Measurements from ENCODE around the gene ZRANB3. TPM values are rescaled to one million over a fixed set of nuclear protein-coding genes. Genes with fewer than 3 reads are reported as not detected.

The ZRANB3 gene
- total RNA-seq, 6 donors from 2014 or later = 1.00 to 4.0 (median 2.0) TPM

GRCh38 chr2:135557530-135557929 is 26.5 kb upstream of the ZRANB3 start:
- 64 to 74% methylated on average over 1 of the region's 1 CpG for WGBS, 2 donors
- TF ChIP-seq POLR2A (IDR thresholded peaks at IDR 0.05) = no peak
- TF ChIP-seq CTCF (IDR thresholded peaks at IDR 0.05) = no peak
- TF ChIP-seq POLR2AphosphoS5 (IDR thresholded peaks at IDR 0.05) = no peak
- TF ChIP-seq EP300 (IDR thresholded peaks at IDR 0.05) = no peak
- Histone ChIP-seq H3K36me3 (peaks cover 0 to 5% (median 0%) of the 10 kb centered on the region in 4 donors), H3K9me3 (no peaks in the 10 kb centered on the region), H3K27me3 (no peaks in the 10 kb centered on the region), H3K4me3 (no peak overlapping the region), H3K4me1 (no peaks in the 10 kb centered on the region), H3K27ac (no peak overlapping the region)
- DNase-seq (no peak), ATAC-seq (ENCODE audit: low FRiP score in 2 of 2) (no peak)

- H3K36me3 ChIP-seq = peaks cover 0 to 2% (median 0%) of the 10 kb centered on the region in 4 donors
- no peak for TF ChIP-seq POLR2A (IDR thresholded peaks at IDR 0.05)
- no peak for TF ChIP-seq EP300 (IDR thresholded peaks at IDR 0.05)
- no peak for TF ChIP-seq CTCF (IDR thresholded peaks at IDR 0.05)
- no peak for TF ChIP-seq POLR2AphosphoS5 (IDR thresholded peaks at IDR 0.05)
- 66 to 76% methylated on average over 4 of the region's 4 CpGs for WGBS, 2 donors
- H3K4me3 ChIP-seq = no peak overlapping the region
- no peak overlapping the region for H3K27ac ChIP-seq
- no peaks in the 10 kb centered on the region for H3K4me1 ChIP-seq
- ATAC-seq (ENCODE audit: low FRiP score in 2 of 2) (no peak), DNase-seq (no peak)
- H3K9me3 ChIP-seq = no peaks in the 10 kb centered on the region
- no peaks in the 10 kb centered on the region for H3K27me3 ChIP-seq
These were observed 24.3 kb upstream of the ZRANB3 start for GRCh38 chr2:135555311-135555710.

GRCh38 chr2:135552887-135553286 is 21.9 kb upstream of the ZRANB3 start:
- Histone ChIP-seq H3K4me1 (no peaks in the 10 kb centered on the region), H3K27ac (no peak overlapping the region), H3K4me3 (no peak overlapping the region), H3K27me3 (no peaks in the 10 kb centered on the region), H3K36me3 (no peaks in the 10 kb centered on the region), H3K9me3 (no peaks in the 10 kb centered on the region)
- ATAC-seq (ENCODE audit: low FRiP score in 2 of 2) (no peak), DNase-seq (no peak)
- 88 to 91% methylated on average over 4 of the region's 4 CpGs for WGBS, 2 donors
- TF ChIP-seq POLR2AphosphoS5 (IDR thresholded peaks at IDR 0.05) = no peak
- no peak for TF ChIP-seq CTCF (IDR thresholded peaks at IDR 0.05)
- TF ChIP-seq EP300 (IDR thresholded peaks at IDR 0.05) = no peak
- TF ChIP-seq POLR2A (IDR thresholded peaks at IDR 0.05) = no peak

- no peak for DNase-seq
- Histone ChIP-seq H3K27me3 (no peaks in the 10 kb centered on the region), H3K4me1 (no peaks in the 10 kb centered on the region), H3K4me3 (no peak overlapping the region), H3K9me3 (no peaks in the 10 kb centered on the region), H3K27ac (no peak overlapping the region), H3K36me3 (no peaks in the 10 kb centered on the region)
- WGBS, 2 donors = 82 to 91% methylated on average over 5 of the region's 5 CpGs
- no peak for TF ChIP-seq CTCF (IDR thresholded peaks at IDR 0.05)
- TF ChIP-seq POLR2AphosphoS5 (IDR thresholded peaks at IDR 0.05) = no peak
- TF ChIP-seq EP300 (IDR thresholded peaks at IDR 0.05) = no peak
- TF ChIP-seq POLR2A (IDR thresholded peaks at IDR 0.05) = no peak
- ATAC-seq (ENCODE audit: low FRiP score in 2 of 2) = no peak
These were observed 20.3 kb upstream of the ZRANB3 start for GRCh38 chr2:135551356-135551755.

- Histone ChIP-seq H3K9me3 (no peaks in the 10 kb centered on the region), H3K27ac (no peak overlapping the region), H3K27me3 (no peaks in the 10 kb centered on the region), H3K36me3 (no peaks in the 10 kb centered on the region), H3K4me1 (no peaks in the 10 kb centered on the region), H3K4me3 (no peak overlapping the region)
- ATAC-seq (ENCODE audit: low FRiP score in 2 of 2) = no peak
- WGBS, 2 donors = 91 to 98% methylated on average over 3 of the region's 3 CpGs
- no peak for DNase-seq
- TF ChIP-seq CTCF (IDR thresholded peaks at IDR 0.05) (no peak), POLR2A (IDR thresholded peaks at IDR 0.05) (no peak), POLR2AphosphoS5 (IDR thresholded peaks at IDR 0.05) (no peak), EP300 (IDR thresholded peaks at IDR 0.05) (no peak)
These were observed 16.3 kb upstream of the ZRANB3 start for GRCh38 chr2:135547311-135547710.
